Lower leg skin (tissue), 3 donors: ENCODE data around the gene ABHD11.

Experiments used
- POLR2A ChIP-seq, 2 donors: fragments of 450-650 bp; IDR thresholded peaks; one replicate each; pipeline ENCODE4 v1.6.1; 2016 to 2017; ENCODE audit warnings: antibody characterized with exemption in 2 of 2, mild to moderate bottlenecking in 1 of 2, moderate library complexity in 1 of 2
- TF ChIP-seq, protein P1 (sequence below), 3 donors: fragments of 450-650 bp; IDR thresholded peaks; one replicate each; pipeline ENCODE4 v1.5.1; 2016; ENCODE audit warnings: antibody characterized with exemption in 3 of 3, mild to moderate bottlenecking in 3 of 3, moderate library complexity in 2 of 3

GRCh38 chr7:73735528-73735905 lies 3.1 kb downstream of the ABHD11 start:
- TF ChIP-seq, protein P1, sequence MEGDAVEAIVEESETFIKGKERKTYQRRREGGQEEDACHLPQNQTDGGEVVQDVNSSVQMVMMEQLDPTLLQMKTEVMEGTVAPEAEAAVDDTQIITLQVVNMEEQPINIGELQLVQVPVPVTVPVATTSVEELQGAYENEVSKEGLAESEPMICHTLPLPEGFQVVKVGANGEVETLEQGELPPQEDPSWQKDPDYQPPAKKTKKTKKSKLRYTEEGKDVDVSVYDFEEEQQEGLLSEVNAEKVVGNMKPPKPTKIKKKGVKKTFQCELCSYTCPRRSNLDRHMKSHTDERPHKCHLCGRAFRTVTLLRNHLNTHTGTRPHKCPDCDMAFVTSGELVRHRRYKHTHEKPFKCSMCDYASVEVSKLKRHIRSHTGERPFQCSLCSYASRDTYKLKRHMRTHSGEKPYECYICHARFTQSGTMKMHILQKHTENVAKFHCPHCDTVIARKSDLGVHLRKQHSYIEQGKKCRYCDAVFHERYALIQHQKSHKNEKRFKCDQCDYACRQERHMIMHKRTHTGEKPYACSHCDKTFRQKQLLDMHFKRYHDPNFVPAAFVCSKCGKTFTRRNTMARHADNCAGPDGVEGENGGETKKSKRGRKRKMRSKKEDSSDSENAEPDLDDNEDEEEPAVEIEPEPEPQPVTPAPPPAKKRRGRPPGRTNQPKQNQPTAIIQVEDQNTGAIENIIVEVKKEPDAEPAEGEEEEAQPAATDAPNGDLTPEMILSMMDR (IDR thresholded peaks at IDR 0.05), result no peak
- no peak for TF ChIP-seq POLR2A (IDR thresholded peaks at IDR 0.05)
